Thymus (tissue), 11 donors: ENCODE measurements around the gene MCC. TPM values are rescaled to one million over a fixed set of nuclear protein-coding genes. Genes with fewer than 3 reads are reported as not detected.

ENCODE experiments used
- DNase-seq, 9 donors: peaks; one replicate each; pipeline ENCODE4 v3.0.0-alpha.2; 2013; ENCODE audit warnings: low spot score in 9 of 9, low read depth in 6 of 9, missing footprints in 1 of 9
- H3K27ac ChIP-seq, 2 donors: one replicate each; pipeline ENCODE4 v1.5.1; 2013; ENCODE audit warnings: control low read depth in 1 of 2, low read depth in 1 of 2, low read length in 1 of 2, mild to moderate bottlenecking in 1 of 2, moderate library complexity in 1 of 2
- H3K27me3 ChIP-seq, 2 donors: one replicate each; pipeline ENCODE4 v1.5.1; 2013; ENCODE audit warnings: low read length in 1 of 2; ENCODE audit not compliant: control insufficient read depth in 2 of 2, insufficient read depth in 1 of 2
- H3K36me3 ChIP-seq, 2 donors: one replicate each; pipeline ENCODE4 v1.5.1; 2013; ENCODE audit warnings: low read length in 1 of 2, mild to moderate bottlenecking in 1 of 2, moderate library complexity in 1 of 2; ENCODE audit not compliant: control insufficient read depth in 2 of 2, insufficient read depth in 2 of 2
- H3K4me1 ChIP-seq, 2 donors: one replicate each; pipeline ENCODE4 v1.5.1; 2013; ENCODE audit warnings: low read length in 2 of 2; ENCODE audit not compliant: control insufficient read depth in 2 of 2, insufficient read depth in 2 of 2
- H3K4me3 ChIP-seq, 2 donors: one replicate each; pipeline ENCODE4 v1.5.1; 2013; ENCODE audit warnings: low read length in 2 of 2, control low read depth in 1 of 2, mild to moderate bottlenecking in 1 of 2
- H3K9me3 ChIP-seq, 2 donors: one replicate each; pipeline ENCODE4 v1.5.1; 2013; ENCODE audit warnings: low read length in 1 of 2, mild to moderate bottlenecking in 1 of 2; ENCODE audit not compliant: control insufficient read depth in 2 of 2, insufficient read depth in 1 of 2
- WGBS: extraction: QIAGEN DNeasy Blood & Tissue Kit; methylation state at CpG from one replicate; pipeline ENCODE4 v1.1.7; 2013; 5-methylcytosine and 5-hydroxymethylcytosine counted together
- polyA plus RNA-seq: library from polyadenylated mRNA; stranded (reverse); fragments of 200-250 nt; gene quantifications from one replicate; pipeline ENCODE4 v1.2.3, GENCODE V29; 2013
- total RNA-seq: library from RNA; stranded (reverse); fragments of 120-200 nt; gene quantifications from one replicate; pipeline ENCODE4 v1.2.4, GENCODE V29; 2013
- donor health status: healthy.

Gene MCC
- total and polyA plus RNA-seq, 2 donors = 5.1 to 7.0 TPM

DNA sequence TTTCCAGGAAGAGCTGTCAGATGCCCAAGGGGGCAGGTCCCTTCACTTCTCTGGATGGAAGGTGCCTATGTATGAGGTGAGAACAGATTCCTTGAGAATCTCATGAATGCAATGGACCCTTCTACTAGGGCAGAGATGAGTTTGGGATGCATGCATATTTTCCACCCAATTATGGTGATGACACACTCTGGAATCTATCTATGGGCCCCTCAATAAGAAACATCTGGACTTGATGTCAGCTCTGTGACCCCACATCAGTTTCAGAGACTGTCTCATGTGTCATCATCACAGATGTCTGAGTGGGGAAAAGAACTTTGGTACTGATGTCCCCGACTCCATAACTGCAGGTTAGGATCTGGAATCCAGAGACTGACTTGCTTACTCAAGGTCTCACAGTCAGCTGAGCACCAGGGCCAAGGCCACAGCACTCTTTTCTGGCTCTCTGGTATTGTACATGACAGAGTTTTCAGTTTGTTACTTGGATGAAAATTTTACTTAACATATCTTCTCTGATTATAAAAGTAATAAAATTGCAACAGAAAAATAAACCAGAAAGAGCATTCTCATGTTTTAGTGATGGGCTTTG is 334.6 kb downstream of the MCC start:
- Histone ChIP-seq H3K4me1 (peaks cover 0 to 3% of the 10 kb centered on the region in 2 donors), H3K36me3 (no peaks in the 10 kb centered on the region)
- 86% methylated on average over 1 of the region's 1 CpG for WGBS

DNA sequence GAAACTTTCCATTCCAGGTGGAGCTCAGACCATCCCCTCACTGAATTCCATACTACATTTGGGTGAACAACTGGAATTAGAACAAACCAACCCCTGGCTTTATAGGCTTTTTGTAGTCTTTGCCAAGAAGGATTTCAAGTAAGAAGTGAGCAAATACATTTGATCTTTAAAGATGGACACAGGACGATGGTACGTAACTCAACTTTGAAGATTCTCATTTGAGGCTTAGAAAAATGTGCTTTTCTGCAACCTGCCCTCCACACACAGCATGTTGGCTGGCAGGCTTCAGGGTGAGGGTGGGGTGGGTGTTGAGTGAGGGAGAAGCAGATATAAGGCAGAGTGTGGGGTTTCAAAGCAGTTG is 335.9 kb downstream of the MCC start:
- no peak overlapping the region for H3K27ac ChIP-seq
- no peaks in the 10 kb centered on the region for H3K9me3 ChIP-seq
- peaks cover 0 to 3% of the 10 kb centered on the region in 2 donors for H3K4me1 ChIP-seq
- no peak overlapping the region for H3K4me3 ChIP-seq
- 94% methylated on average over 2 of the region's 2 CpGs for WGBS
- peaks cover 0 to 3% of the 10 kb centered on the region in 2 donors for H3K27me3 ChIP-seq
- no peak for DNase-seq
- H3K36me3 ChIP-seq = no peaks in the 10 kb centered on the region

More for the DNA sequence above, 334.6 kb downstream of the MCC start:
- no peak for DNase-seq
- Histone ChIP-seq H3K4me3 (no peak overlapping the region), H3K27me3 (peaks cover 0 to 3% of the 10 kb centered on the region in 2 donors), H3K9me3 (no peaks in the 10 kb centered on the region), H3K27ac (no peak overlapping the region)

DNA sequence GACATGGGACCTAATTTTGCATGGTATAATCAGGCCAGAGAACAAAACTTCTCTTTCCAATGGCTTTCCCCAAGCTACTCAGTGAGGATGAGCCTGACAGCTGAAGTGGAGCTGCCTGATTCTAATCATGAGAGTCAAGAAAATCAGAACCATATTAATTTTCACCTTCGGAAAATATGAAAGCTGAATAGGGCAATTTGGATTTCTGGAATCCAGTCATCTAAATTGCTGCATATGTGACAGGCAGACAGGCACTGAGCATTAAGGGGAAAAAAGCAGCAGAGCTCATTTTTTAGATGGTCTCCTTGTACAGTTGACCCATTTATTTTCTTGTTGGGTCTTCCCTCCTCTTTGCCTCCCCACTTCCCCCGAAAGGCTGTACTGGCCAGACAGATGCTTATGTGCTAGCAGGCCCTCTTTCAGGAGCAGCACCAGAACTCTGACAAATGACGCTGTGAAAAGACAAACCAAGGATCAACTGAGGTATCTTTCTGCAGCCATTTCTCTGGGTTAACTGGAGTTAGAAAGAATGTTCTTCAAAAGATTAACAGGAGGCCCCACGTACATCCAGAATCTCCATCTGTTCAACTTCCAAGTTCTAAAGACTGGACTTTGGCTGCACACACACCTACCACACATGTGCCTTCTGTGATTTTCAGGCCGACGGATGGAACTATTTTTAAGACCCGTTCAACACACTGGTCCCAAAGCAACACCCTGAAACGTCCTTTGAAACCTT is 336.4 kb downstream of the MCC start:
- Histone ChIP-seq H3K9me3 (no peaks in the 10 kb centered on the region), H3K4me1 (peaks cover 0 to 3% of the 10 kb centered on the region in 2 donors), H3K27me3 (peaks cover 0 to 3% of the 10 kb centered on the region in 2 donors), H3K4me3 (no peak overlapping the region), H3K36me3 (no peaks in the 10 kb centered on the region), H3K27ac (no peak overlapping the region)
- 96% methylated on average over 8 of the region's 8 CpGs for WGBS
- DNase-seq = no peak

DNA sequence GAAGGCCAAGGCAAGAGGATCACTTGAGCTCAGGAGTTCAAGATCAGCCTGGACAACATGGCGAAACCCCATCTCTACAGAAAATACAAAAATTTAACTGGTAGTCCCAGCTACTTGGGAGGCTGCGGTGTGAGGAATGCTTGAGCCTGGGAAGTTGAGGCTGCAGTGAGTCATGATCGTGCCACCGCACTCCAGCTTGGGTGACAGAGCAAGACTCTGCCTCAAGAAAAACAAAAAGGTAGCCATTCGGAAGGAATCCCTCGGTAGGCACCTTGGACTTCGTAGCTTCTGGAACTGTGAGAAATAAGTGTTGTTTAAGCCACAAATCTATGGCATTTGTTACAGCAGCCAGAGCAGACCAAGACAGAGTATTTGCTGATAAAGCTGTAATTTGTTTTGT is 337.4 kb downstream of the MCC start:
- 99% methylated on average over 7 of the region's 7 CpGs for WGBS
- no peak overlapping the region for H3K27ac ChIP-seq

DNA sequence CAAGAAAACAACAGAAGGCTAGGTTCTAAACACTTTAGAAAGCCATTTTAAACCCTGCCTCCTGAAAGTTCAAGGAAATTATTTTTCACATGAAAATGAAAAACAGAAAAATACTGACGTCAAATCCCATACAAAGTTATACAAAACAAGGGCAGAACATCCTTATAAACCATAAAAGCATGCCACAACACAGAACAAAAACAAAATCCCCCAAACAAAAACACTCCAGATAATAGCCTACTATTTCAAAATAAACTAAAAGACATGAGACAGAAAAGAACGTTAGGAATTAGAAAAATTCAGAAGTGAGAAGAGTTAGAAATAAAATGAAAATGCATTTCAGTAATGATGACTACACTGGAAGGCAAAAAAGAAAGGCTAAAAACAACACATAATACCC is 338.0 kb downstream of the MCC start:
- 96% methylated on average over 2 of the region's 2 CpGs for WGBS
- Histone ChIP-seq H3K9me3 (no peaks in the 10 kb centered on the region), H3K4me3 (no peak overlapping the region), H3K4me1 (peaks cover 0 to 3% of the 10 kb centered on the region in 2 donors), H3K36me3 (no peaks in the 10 kb centered on the region), H3K27ac (no peak overlapping the region), H3K27me3 (peaks cover 0 to 2% of the 10 kb centered on the region in 2 donors)
- DNase-seq = no peak

More for the DNA sequence above, 337.4 kb downstream of the MCC start:
- H3K27me3 ChIP-seq = peaks cover 0 to 2% of the 10 kb centered on the region in 2 donors
- DNase-seq = no peak
- H3K36me3 ChIP-seq = no peaks in the 10 kb centered on the region
- no peaks in the 10 kb centered on the region for H3K9me3 ChIP-seq
- no peak overlapping the region for H3K4me3 ChIP-seq
- H3K4me1 ChIP-seq = peaks cover 0 to 3% of the 10 kb centered on the region in 2 donors

DNA sequence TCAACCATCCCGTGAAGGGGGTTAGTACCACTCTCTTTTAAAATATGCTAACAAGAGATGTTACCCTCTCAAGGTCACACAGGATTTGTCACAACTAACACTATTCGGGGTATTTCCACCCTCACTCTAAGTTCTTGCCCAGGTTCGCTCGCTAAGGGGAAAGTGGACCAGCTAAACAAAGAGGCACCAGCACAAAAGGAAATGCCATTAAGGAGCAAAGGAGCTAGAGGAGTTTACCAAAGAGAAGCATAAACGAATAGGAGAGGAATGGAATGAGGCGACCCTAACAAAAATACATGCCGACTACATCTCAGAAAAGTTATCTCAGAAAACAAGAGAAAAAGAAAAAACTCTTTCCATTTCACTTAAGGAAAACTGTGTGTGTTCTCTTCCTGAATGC is 340.7 kb downstream of the MCC start:
- WGBS = 93% methylated on average over 7 of the region's 7 CpGs
- no peaks in the 10 kb centered on the region for H3K9me3 ChIP-seq
- H3K27me3 ChIP-seq = peaks cover 0 to 2% of the 10 kb centered on the region in 2 donors
- peaks cover 0 to 3% of the 10 kb centered on the region in 2 donors for H3K4me1 ChIP-seq
- no peaks in the 10 kb centered on the region for H3K36me3 ChIP-seq
- no peak for DNase-seq
- H3K4me3 ChIP-seq = no peak overlapping the region
- no peak overlapping the region for H3K27ac ChIP-seq

DNA sequence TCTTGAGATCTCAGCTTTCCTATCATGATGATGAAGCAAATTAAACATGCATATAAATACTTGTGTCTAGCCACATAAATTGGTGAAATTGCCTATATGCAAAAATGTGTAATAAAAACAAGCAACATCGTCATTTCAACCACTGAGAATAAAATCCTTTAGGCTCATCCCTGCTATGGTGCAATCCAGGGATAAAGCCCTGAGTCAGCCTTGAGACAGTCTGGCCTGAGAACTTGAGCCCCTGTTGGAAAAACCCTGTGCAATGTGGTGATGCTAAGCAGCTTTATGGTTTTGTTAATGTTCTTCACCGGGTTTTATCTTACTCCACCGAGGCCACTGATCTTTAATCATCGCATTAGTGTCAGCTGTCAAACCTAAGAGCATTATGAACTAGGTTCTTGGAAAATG is 341.1 kb downstream of the MCC start:
- 81% methylated on average over 4 of the region's 4 CpGs for WGBS

DNA sequence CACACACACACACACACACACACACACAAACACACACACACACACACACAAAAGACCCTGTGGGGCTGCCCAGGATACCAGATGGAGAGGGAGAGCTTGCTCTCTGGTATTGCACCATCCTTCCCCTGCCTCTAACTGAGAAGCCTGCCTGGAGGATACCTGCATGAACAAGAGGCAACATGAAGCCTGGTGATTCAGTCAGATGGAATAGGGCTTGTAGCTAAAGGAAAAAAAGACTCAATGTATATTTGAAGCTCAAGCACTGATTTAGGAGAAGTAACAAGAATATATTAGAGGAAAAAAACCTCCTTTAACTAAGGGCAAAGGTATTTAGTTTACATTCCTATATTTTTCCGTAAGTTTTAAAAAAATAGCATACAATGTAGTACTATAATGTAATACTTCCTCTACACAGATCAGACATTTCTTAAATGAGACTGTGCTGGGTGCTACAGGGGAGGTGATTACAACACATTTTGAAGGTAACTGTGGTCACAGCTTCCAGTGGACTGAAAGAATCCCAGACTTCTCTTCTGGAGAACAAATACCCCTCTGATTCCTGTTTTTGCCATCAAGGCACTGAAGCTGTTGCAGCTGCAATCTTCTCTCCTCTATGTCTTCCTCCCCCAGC is 342.4 kb downstream of the MCC start:
- Histone ChIP-seq H3K36me3 (no peaks in the 10 kb centered on the region), H3K9me3 (no peaks in the 10 kb centered on the region), H3K4me3 (no peak overlapping the region), H3K27me3 (peaks cover 0 to 2% of the 10 kb centered on the region in 2 donors), H3K27ac (peak overlapping the region; percentile 47 to 67), H3K4me1 (peaks cover 0 to 3% of the 10 kb centered on the region in 2 donors)
- DNase-seq = no peak
- 41% methylated on average over 1 of the region's 1 CpG for WGBS

More for the DNA sequence above, 341.1 kb downstream of the MCC start:
- Histone ChIP-seq H3K4me3 (no peak overlapping the region), H3K27me3 (peaks cover 0 to 2% of the 10 kb centered on the region in 2 donors), H3K36me3 (no peaks in the 10 kb centered on the region), H3K9me3 (no peaks in the 10 kb centered on the region), H3K4me1 (peaks cover 0 to 3% of the 10 kb centered on the region in 2 donors), H3K27ac (no peak overlapping the region)
- no peak for DNase-seq

DNA sequence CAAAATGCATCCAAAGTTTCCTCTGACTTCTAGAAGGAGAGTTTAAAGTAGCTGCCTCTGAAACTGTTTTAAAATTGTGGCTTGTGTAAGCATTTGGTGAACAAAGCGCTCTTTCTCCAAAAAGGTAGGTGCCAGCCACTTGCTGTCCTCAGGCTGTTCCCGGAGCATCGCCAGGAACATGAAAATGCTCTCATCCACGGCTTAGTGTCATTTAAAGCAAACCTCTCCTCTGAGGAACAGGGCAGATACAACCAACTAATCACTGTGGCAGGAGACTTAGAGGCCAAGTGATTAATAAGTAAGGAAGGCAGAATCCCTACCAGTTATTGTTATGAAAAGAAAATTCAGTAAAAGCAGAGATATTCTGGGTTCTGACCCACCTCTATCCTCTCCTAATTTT is 346.1 kb downstream of the MCC start:
- no peaks in the 10 kb centered on the region for H3K9me3 ChIP-seq
- no peak for DNase-seq
- H3K4me3 ChIP-seq = no peak overlapping the region
- H3K4me1 ChIP-seq = no peaks in the 10 kb centered on the region
- H3K27ac ChIP-seq = no peak overlapping the region
- no peaks in the 10 kb centered on the region for H3K36me3 ChIP-seq
- WGBS = 97% methylated on average over 4 of the region's 4 CpGs
- H3K27me3 ChIP-seq = no peaks in the 10 kb centered on the region
